GM21360 (cell line): ENCODE results near the gene SNCB.

Experiments used
- ATAC-seq: cut with Tn5 transposase; IDR thresholded peaks from one replicate; pipeline ENCODE4 v1.9.1; 2021; ENCODE audit warnings: mild to moderate bottlenecking, moderate library complexity; ENCODE audit not compliant: unreplicated experiment

SNCB gene

GRCh38 chr5:176625966-176626875, 4.1 kb downstream of the SNCB start:
- no peak for ATAC-seq

GRCh38 chr5:176625512-176625911, 4.8 kb downstream of the SNCB start:
- no peak for ATAC-seq

GRCh38 chr5:176624938-176625337, 5.4 kb downstream of the SNCB start:
- no peak for ATAC-seq

GRCh38 chr5:176624142-176624541, 6.2 kb downstream of the SNCB start:
- ATAC-seq = no peak

GRCh38 chr5:176621661-176622079, 8.7 kb downstream of the SNCB start:
- no peak for ATAC-seq

GRCh38 chr5:176620333-176620981, 9.9 kb downstream of the SNCB start:
- no peak for ATAC-seq

GRCh38 chr5:176619569-176620332, 10.6 kb downstream of the SNCB start:
- no peak for ATAC-seq

GRCh38 chr5:176619203-176619568, 11.1 kb downstream of the SNCB start:
- peak; percentile 82 for ATAC-seq

- no peak for ATAC-seq
Measured at GRCh38 chr5:176618783-176619182, 11.6 kb downstream of the SNCB start.

- ATAC-seq = no peak
Measured at GRCh38 chr5:176616511-176616910, 13.8 kb downstream of the SNCB start.

GRCh38 chr5:176614805-176615478, 15.4 kb downstream of the SNCB start:
- ATAC-seq = no peak

- no peak for ATAC-seq
Measured at GRCh38 chr5:176612855-176613254, 17.5 kb downstream of the SNCB start.

GRCh38 chr5:176612008-176612407, 18.3 kb downstream of the SNCB start:
- ATAC-seq = no peak

GRCh38 chr5:176611435-176611834, 18.9 kb downstream of the SNCB start:
- ATAC-seq = no peak

- no peak for ATAC-seq
Measured at GRCh38 chr5:176610435-176610773, 19.9 kb downstream of the SNCB start.

GRCh38 chr5:176609724-176610434, 20.5 kb downstream of the SNCB start, which contains the start of gene GPRIN1:
Gene GPRIN1, minus strand, starts transcription at chr5:176610156. Its CDS starts 10,322 bp downstream, at chr5:176599834.
- peak; percentile 75 for ATAC-seq

GRCh38 chr5:176608937-176609723, 21.2 kb downstream of the SNCB start:
- ATAC-seq = peak; percentile 7

GRCh38 chr5:176608142-176608705, 22.1 kb downstream of the SNCB start:
- ATAC-seq = no peak

GRCh38 chr5:176606875-176607274, 23.5 kb downstream of the SNCB start:
- ATAC-seq = no peak
